Astrocyte of the hippocampus (primary cell): ENCODE measurements around the gene FNIP1.
"Not testable (repeated sequence)": the region's sequence is repeated elsewhere in the genome, so short reads cannot be mapped to it uniquely, and the experiment has no call there.

ENCODE experiments used
- DNase-seq: peaks from one replicate; pipeline ENCODE4 v3.0.0; 2011; ENCODE audit warnings: low read depth, low spot score

FNIP1 gene

GRCh38 chr5:131684595-131684994 lies 112.2 kb downstream of the FNIP1 start:
- DNase-seq = no peak

DNA sequence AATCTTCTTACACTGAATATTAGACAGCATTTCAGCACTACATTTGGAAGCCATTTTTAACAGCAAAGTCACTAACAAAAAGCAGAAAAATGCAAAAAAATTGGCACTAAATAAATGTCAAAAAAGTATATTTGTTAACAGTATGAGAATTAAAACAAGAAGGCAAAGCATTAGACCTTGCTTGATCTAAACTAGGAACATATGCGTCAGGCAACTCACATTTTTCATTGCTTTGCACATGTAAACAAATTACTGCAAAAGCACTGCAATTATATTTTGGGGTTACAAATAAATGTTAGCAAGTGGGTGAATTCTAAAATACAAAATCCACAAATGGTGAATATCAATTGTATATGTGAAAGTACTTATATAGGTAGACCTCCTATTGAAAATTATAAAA lies 112.8 kb downstream of the FNIP1 start:
- DNase-seq = no peak

- no peak for DNase-seq
These were observed 114.0 kb downstream of the FNIP1 start for GRCh38 chr5:131682826-131683225.

- no peak for DNase-seq
These were observed 114.6 kb downstream of the FNIP1 start for GRCh38 chr5:131682175-131682574.

- DNase-seq = peak; percentile 66
These were observed 116.9 kb downstream of the FNIP1 start for GRCh38 chr5:131679911-131680310.

DNA sequence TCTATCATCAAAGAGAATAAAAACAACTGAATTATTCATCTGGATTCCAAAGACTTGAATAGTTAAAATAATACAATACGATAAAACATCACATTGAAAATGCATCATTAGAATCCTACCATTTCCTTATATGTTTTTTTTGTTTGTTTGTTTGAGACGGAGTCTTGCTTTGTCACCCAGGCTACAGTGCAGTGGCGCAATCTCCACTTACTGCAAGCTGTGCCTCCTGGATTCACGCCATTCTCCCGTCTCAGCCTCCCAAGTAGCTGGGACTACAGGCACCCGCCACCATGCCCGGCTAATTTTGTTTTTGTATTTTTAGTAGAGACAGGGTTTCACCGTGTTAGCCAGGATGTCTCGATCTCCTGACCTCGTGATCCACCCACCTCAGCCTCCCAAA lies 118.5 kb downstream of the FNIP1 start:
- DNase-seq = not testable (repeated sequence)

- peak; percentile 22 for DNase-seq
These were observed 119.7 kb downstream of the FNIP1 start for GRCh38 chr5:131677115-131677514.

- DNase-seq = no peak
These were observed 124.0 kb downstream of the FNIP1 start for GRCh38 chr5:131672776-131673175.

GRCh38 chr5:131671994-131672655 lies 124.7 kb downstream of the FNIP1 start:
- peak; percentile 86 for DNase-seq

- no peak for DNase-seq
These were observed 125.4 kb downstream of the FNIP1 start for GRCh38 chr5:131671409-131671808.

DNA sequence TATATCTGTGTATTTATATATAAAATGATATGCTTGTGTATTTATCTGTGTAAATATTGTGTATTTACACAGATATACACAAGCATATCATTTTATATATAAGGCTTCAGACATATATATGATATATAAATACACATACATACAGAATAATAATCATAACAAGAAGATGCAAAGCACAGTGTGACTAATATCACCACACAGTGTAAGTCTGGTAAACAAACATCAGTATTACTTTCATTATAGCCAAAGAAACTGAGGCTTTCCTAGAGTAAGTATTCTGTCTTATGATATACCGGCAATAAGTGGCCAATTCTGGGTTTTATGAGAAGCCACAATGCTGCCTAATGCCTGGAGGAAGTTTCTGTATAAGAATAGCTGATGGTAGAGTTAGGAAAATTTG lies 131.9 kb downstream of the FNIP1 start:
- DNase-seq = no peak

DNA sequence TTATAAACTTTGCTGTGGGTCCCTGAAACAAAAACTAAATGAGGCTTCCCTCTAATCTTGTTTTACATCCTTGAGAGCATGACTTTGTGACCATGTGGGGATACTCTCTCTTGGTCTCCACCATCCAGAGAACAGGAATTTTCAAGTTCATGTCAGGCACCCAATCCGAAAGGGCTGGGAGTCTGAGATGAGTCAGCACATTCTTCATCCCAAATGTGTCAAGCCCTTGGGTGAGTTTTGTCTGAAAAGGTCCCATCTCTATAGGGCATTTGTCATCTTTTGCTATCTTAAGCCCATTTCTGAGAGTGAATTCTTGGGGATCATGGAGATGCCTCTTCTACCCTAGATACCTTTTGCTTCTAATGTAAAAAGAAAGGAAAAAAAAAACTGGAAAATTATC lies 134.9 kb downstream of the FNIP1 start:
- DNase-seq = no peak

DNA sequence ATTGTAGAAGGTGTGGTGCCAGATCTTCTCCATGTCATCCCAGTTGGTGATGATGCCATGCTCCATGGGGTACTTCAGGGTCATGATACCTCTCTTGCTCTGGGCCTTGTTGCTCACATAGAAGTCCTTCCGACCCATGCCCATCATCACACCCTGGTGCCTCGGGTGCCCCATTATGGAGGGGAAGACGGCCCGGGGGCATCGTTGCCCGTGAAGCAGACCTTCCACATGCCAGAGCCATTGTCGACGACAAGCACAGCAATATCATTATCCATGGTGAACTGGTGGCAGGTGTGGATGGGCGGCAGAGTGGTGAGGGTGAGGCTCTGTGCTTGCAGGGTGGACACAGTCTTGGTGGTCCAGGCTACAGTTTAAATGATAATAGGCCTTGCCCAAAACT lies 137.0 kb downstream of the FNIP1 start:
- no peak for DNase-seq

- no peak for DNase-seq
These were observed 137.5 kb downstream of the FNIP1 start for GRCh38 chr5:131659290-131659689.

- DNase-seq = no peak
These were observed 142.0 kb downstream of the FNIP1 start for GRCh38 chr5:131654776-131655175.

GRCh38 chr5:131654309-131654708 lies 142.5 kb downstream of the FNIP1 start:
- DNase-seq = no peak

DNA sequence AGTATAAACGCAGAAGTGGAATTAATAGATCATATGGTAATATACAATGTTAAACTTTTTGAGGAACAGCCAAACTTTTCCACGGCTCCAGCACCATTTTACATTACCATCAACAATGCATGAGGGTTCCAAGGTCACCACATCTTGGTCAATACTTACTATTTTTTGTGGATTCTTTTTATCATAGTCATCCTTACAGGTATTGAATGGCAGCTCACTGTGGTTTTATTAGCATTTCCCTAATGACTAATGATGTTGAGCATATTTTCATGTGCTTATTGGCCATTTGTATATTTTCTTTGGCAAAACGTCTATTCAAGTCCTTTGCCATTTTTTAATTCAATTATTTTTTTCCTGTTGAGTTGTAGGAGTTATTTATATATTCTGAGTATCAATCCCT lies 147.7 kb downstream of the FNIP1 start:
- peak; percentile 43 for DNase-seq

DNA sequence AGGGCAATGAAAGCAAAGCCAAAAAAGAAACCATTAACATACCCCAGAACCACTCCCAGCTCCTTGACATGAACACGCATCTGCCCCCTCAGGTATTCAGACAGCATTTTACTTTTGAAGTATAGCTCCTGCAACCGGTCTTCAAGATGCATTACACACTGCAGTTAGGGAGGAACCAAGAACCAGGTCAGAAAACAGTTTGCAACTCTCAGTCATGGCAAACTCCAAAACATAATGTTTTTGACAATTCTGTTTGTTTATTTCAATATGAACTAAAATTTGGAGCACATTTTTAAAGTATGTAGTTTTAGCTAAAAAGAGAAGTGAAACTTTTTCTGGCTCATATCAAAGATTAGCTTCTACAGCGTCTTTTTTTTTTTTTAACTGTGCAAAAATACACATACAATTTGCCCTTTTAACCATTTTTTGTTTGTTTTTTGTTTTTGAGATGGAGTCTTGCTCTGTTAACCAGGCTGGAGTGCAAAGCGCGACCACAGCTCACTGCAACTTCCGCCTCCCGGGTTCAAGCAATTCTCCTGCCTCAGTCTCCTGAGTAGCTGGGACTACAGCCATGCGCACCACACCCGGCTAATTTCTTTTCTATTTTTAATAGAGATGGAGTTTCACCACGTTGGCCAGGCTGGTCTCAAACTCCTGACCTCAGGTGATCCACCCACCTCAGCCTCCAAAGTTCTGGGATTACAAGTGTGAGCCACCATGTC lies 149.6 kb downstream of the FNIP1 start:
- DNase-seq = no peak

GRCh38 chr5:131644822-131645221 lies 152.0 kb downstream of the FNIP1 start:
- DNase-seq = no peak

DNA sequence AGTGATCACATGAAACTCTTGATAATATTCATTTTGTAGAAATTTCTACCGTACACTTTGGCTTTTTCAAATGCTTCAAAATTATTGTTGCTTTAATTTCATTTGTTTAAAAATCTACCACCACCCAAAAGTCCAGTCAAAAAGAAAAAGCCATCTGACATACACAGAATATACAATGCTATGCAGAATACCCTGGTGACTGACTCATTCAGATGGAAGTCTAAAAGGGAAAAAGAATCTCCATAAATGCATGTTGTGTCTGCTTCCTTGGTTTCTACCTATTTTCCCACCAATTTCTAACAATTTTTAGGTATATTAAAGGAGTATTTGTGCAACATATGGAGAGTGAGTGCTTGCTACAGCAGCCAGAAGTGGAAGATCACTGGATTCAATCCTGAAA lies 152.4 kb downstream of the FNIP1 start:
- no peak for DNase-seq

- no peak for DNase-seq
These were observed 155.3 kb downstream of the FNIP1 start for GRCh38 chr5:131641494-131641893.

DNA sequence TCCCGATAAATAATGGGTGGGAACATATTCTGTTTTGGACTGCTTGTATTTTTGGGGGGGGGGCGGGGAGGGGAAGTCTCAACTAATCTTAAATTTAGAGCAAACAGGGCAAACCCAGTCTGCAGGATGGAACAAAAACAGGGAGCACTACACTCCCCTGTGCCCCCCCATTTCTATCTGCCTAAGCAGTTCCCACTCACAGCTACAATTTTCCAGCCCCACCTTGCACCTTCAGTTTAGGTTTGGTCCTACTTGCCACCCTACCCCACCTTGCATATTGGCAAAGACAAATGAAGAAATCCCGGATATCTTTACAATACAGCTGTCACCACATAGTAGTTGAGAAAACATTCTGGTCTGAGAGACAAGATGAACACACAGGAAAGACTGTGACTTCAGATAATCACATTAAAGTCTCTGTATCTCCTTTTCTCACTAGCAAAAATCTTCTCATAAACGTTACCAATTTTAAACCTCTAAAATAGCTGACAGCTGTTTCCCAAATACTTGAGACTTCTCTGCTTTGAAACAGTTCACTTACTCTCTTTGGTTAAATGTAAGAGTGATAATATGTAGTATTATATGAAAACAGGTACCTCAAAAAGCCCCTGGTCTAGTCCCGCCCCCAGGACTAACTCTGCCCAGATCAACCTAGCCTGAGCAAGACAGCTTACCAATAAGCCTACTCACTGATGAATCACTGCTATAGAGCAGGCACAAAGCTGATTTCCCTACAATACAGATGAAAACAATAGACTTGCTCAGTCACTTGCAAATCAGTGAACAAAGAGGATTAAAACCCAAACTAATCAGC lies 156.6 kb downstream of the FNIP1 start:
- no peak for DNase-seq

GRCh38 chr5:131639148-131639547 lies 157.7 kb downstream of the FNIP1 start:
- DNase-seq = no peak
